Measurements from ENCODE around the gene F10. TPM values are rescaled to one million over a fixed set of nuclear protein-coding genes. Genes with fewer than 3 reads are reported as not detected.

Gene F10
- polyA plus RNA-seq, 1 donor from 2014 or later = not detected

DNA sequence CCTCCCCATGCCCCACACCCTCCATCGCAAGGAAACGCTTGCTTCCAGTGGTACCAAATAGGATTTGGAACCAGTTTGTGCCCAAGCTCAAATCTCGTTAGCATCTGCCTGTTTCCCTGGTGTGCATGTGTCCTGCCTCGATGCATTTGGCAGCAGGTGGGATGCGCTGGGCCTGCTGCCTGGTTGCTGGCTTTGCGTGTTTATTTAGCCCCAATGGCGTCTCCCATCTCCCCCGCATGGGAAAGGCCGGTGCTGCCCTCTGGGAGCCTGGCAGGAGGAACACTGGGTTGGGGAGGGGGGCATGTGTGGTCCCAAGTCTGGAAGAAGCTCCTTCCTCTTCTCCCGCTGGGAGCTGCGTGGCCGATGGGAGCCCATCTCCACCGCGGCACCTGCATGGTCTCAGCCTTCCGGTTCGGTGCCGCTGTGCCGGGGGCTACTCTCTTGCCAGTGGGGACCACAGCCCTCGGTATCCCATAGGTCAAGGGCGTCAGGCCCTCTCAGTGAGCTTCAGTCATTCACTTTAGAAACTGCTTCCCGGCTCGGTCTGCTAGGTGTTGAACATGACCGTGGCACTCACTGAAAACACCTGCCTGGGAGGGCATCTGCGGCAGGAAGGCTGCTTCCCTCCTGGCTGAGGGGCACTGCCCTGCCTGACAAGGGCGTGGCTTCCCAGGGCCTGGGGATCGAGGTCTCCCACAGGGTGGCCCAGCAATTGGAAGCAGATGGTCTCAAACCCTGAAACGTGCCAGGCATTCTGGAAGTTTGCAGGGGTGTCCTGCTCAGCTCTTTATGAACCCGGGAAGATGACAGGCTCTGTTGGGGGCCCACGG lies 28.8 kb upstream of the F10 start:
- no peak overlapping the region for H3K4me3 ChIP-seq (ENCODE audit: low read length)
- H2AFZ ChIP-seq (ENCODE audit: low read depth, low read length) = no peak overlapping the region
- H4K20me1 ChIP-seq (ENCODE audit: insufficient read depth) = no peaks in the 10 kb centered on the region
- no peaks in the 10 kb centered on the region for H3K9me2 ChIP-seq (ENCODE audit: insufficient read depth, low read length)
- no peak for TF ChIP-seq EZH2 (IDR thresholded peaks at IDR 0.05; ENCODE audit: borderline replicate concordance, insufficient read depth, low read length, poor library complexity, severe bottlenecking)
- no peak for TF ChIP-seq POLR2AphosphoS5 (IDR thresholded peaks at IDR 0.05)
- TF ChIP-seq TAF1 (IDR thresholded peaks at IDR 0.05; ENCODE audit: low read depth) = no peak
- TF ChIP-seq, protein P1, sequence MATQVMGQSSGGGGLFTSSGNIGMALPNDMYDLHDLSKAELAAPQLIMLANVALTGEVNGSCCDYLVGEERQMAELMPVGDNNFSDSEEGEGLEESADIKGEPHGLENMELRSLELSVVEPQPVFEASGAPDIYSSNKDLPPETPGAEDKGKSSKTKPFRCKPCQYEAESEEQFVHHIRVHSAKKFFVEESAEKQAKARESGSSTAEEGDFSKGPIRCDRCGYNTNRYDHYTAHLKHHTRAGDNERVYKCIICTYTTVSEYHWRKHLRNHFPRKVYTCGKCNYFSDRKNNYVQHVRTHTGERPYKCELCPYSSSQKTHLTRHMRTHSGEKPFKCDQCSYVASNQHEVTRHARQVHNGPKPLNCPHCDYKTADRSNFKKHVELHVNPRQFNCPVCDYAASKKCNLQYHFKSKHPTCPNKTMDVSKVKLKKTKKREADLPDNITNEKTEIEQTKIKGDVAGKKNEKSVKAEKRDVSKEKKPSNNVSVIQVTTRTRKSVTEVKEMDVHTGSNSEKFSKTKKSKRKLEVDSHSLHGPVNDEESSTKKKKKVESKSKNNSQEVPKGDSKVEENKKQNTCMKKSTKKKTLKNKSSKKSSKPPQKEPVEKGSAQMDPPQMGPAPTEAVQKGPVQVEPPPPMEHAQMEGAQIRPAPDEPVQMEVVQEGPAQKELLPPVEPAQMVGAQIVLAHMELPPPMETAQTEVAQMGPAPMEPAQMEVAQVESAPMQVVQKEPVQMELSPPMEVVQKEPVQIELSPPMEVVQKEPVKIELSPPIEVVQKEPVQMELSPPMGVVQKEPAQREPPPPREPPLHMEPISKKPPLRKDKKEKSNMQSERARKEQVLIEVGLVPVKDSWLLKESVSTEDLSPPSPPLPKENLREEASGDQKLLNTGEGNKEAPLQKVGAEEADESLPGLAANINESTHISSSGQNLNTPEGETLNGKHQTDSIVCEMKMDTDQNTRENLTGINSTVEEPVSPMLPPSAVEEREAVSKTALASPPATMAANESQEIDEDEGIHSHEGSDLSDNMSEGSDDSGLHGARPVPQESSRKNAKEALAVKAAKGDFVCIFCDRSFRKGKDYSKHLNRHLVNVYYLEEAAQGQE (IDR thresholded peaks at IDR 0.05; ENCODE audit: borderline replicate concordance) = no peak
- no peak for TF ChIP-seq MXI1 (conservative IDR thresholded peaks at IDR 0.05; ENCODE audit: poor library complexity, severe bottlenecking)
- TF ChIP-seq SMC3 (conservative IDR thresholded peaks at IDR 0.05; ENCODE audit: poor library complexity) = no peak
- TF ChIP-seq, protein P2, sequence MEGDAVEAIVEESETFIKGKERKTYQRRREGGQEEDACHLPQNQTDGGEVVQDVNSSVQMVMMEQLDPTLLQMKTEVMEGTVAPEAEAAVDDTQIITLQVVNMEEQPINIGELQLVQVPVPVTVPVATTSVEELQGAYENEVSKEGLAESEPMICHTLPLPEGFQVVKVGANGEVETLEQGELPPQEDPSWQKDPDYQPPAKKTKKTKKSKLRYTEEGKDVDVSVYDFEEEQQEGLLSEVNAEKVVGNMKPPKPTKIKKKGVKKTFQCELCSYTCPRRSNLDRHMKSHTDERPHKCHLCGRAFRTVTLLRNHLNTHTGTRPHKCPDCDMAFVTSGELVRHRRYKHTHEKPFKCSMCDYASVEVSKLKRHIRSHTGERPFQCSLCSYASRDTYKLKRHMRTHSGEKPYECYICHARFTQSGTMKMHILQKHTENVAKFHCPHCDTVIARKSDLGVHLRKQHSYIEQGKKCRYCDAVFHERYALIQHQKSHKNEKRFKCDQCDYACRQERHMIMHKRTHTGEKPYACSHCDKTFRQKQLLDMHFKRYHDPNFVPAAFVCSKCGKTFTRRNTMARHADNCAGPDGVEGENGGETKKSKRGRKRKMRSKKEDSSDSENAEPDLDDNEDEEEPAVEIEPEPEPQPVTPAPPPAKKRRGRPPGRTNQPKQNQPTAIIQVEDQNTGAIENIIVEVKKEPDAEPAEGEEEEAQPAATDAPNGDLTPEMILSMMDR (IDR thresholded peaks at IDR 0.05; ENCODE audit: poor library complexity, severe bottlenecking) = no peak
- H3K4me2 ChIP-seq (ENCODE audit: low read length) = no peak overlapping the region
- H3K27ac ChIP-seq (ENCODE audit: low read length) = no peak overlapping the region
- no peaks in the 10 kb centered on the region for H3K9me3 ChIP-seq (ENCODE audit: low read length)
- peaks cover 5% of the 10 kb centered on the region for H3K36me3 ChIP-seq (ENCODE audit: insufficient read depth, low read length)
- H3K9ac ChIP-seq (ENCODE audit: low read length) = no peak overlapping the region
- H3K79me2 ChIP-seq (replicated peaks; ENCODE audit: insufficient read depth, low read length) = no peaks in the 10 kb centered on the region
- no peaks in the 10 kb centered on the region for H3K27me3 ChIP-seq (ENCODE audit: insufficient read depth, low read depth, low read length)
- peaks cover 3% of the 10 kb centered on the region for H3F3A ChIP-seq (ENCODE audit: insufficient read depth, low read length, poor library complexity, severe bottlenecking)

DNA sequence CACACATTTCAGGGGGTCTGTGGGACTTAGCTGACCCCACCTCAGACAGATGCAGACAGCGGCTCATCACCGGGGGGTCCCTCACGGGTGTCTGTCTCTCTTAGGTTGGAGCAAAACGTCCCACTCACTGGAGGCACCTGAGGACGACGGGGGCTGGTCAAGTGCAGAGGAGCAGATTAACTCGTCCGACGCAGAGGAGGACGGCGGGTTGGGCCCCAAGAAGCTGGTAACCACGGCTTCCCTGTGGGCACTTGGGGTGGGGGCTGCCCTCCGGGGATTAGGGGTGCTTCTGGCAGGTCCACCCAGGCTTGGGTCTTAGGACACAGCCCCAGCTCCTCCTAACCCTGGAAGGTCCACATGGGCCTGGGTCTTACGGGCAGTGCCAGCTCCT lies 28.2 kb upstream of the F10 start:
- Histone ChIP-seq H3K79me2 (replicated peaks; ENCODE audit: insufficient read depth, low read length) (no peaks in the 10 kb centered on the region), H2AFZ (ENCODE audit: low read depth, low read length) (no peak overlapping the region), H3K9me3 (ENCODE audit: low read length) (no peaks in the 10 kb centered on the region), H3K4me2 (ENCODE audit: low read length) (no peak overlapping the region), H3K4me3 (ENCODE audit: low read length) (no peak overlapping the region), H3K36me3 (ENCODE audit: insufficient read depth, low read length) (peaks cover 9% of the 10 kb centered on the region), H3K9ac (ENCODE audit: low read length) (no peak overlapping the region), H3K9me2 (ENCODE audit: insufficient read depth, low read length) (no peaks in the 10 kb centered on the region), H4K20me1 (ENCODE audit: insufficient read depth) (no peaks in the 10 kb centered on the region), H3F3A (ENCODE audit: insufficient read depth, low read length, poor library complexity, severe bottlenecking) (peaks cover 6% of the 10 kb centered on the region), H3K27ac (ENCODE audit: low read length) (no peak overlapping the region), H3K27me3 (ENCODE audit: insufficient read depth, low read depth, low read length) (no peaks in the 10 kb centered on the region)
- TF ChIP-seq TAF1 (IDR thresholded peaks at IDR 0.05; ENCODE audit: low read depth) (no peak), POLR2AphosphoS5 (IDR thresholded peaks at IDR 0.05) (no peak), SMC3 (conservative IDR thresholded peaks at IDR 0.05; ENCODE audit: poor library complexity) (no peak), EZH2 (IDR thresholded peaks at IDR 0.05; ENCODE audit: borderline replicate concordance, insufficient read depth, low read length, poor library complexity, severe bottlenecking) (no peak), RAD21 (conservative IDR thresholded peaks at IDR 0.05) (no peak), MXI1 (conservative IDR thresholded peaks at IDR 0.05; ENCODE audit: poor library complexity, severe bottlenecking) (no peak), EP300 (conservative IDR thresholded peaks at IDR 0.05; ENCODE audit: poor library complexity, severe bottlenecking) (no peak)
- TF ChIP-seq, protein P1 (IDR thresholded peaks at IDR 0.05; ENCODE audit: borderline replicate concordance) = no peak
- TF ChIP-seq, protein P2 (IDR thresholded peaks at IDR 0.05; ENCODE audit: poor library complexity, severe bottlenecking) = no peak

Data from neural cell (in vitro differentiated cells).